ENCODE data around the gene PSD2. TPM values are rescaled to one million over a fixed set of nuclear protein-coding genes. Genes with fewer than 3 reads are reported as not detected.
A peak's percentile ranks its signal among the peaks of the same experiment; 100 is the strongest.

The PSD2 gene
- polyA plus RNA-seq, 3 donors = not detected

DNA sequence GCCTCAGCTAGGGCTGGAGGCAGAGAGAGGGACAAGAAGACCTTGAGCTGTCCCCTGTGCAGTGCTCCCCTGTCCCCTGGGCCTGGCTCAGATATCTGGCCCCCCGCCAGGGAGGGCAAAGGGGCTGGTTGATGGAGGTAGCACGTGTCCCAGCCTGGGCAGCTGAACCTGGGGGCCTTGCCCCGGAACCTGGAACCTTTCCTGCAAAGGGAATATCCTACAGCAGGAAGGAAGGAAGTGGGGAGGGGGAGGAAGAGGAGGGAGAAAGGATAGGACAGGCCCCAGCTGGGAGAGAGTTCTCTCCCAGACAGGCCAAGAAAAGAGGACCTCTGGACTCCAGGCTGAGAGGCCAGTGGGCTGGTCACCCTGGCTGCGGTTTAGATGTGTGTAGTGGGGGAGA is 27.6 kb upstream of the PSD2 start:
- Histone ChIP-seq H3K4me1 (ENCODE audit: control insufficient read depth in 1 of 2, insufficient read depth in 2 of 2, low read length in 2 of 2) (no peaks in the 10 kb centered on the region), H4K20me1 (ENCODE audit: insufficient read depth, low read length) (no peaks in the 10 kb centered on the region), H3K4me2 (replicated peaks; ENCODE audit: extremely low read depth, low read length, poor library complexity, severe bottlenecking) (no peak overlapping the region), H2AFZ (ENCODE audit: insufficient read depth, low read depth, low read length, poor library complexity, severe bottlenecking) (no peak overlapping the region), H3K27me3 (ENCODE audit: control insufficient read depth in 2 of 2, insufficient read depth in 2 of 2, low read length in 2 of 2) (peaks cover 17 to 23% of the 10 kb centered on the region in 2 donors), H3K36me3 (replicated peaks in 1 of 2; ENCODE audit: control insufficient read depth in 1 of 2, insufficient read depth in 2 of 2, low read length in 2 of 2) (no peaks in the 10 kb centered on the region), H3K9ac (ENCODE audit: insufficient read depth, low read length, poor library complexity, severe bottlenecking) (no peak overlapping the region), H3K4me3 (replicated peaks in 1 of 3; ENCODE audit: low read depth in 2 of 3, low read length in 3 of 3) (no peak overlapping the region), H3K9me3 (replicated peaks in 1 of 2; ENCODE audit: control insufficient read depth in 1 of 2, insufficient read depth in 1 of 2, low read length in 2 of 2) (no peaks in the 10 kb centered on the region), H3K27ac (ENCODE audit: low read depth in 1 of 2, low read length in 2 of 2) (no peak overlapping the region), H3K79me2 (ENCODE audit: insufficient read depth, low read length) (no peaks in the 10 kb centered on the region)
- peaks cover 8% of the 10 kb centered on the region for H3K4me1 Mint-ChIP-seq
- no peak overlapping the region for H3K27ac Mint-ChIP-seq
- no peaks in the 10 kb centered on the region for H3K36me3 Mint-ChIP-seq
- intact Hi-C loops (cut with micrococcal nuclease) = no loop called here
- TF ChIP-seq, protein P1, sequence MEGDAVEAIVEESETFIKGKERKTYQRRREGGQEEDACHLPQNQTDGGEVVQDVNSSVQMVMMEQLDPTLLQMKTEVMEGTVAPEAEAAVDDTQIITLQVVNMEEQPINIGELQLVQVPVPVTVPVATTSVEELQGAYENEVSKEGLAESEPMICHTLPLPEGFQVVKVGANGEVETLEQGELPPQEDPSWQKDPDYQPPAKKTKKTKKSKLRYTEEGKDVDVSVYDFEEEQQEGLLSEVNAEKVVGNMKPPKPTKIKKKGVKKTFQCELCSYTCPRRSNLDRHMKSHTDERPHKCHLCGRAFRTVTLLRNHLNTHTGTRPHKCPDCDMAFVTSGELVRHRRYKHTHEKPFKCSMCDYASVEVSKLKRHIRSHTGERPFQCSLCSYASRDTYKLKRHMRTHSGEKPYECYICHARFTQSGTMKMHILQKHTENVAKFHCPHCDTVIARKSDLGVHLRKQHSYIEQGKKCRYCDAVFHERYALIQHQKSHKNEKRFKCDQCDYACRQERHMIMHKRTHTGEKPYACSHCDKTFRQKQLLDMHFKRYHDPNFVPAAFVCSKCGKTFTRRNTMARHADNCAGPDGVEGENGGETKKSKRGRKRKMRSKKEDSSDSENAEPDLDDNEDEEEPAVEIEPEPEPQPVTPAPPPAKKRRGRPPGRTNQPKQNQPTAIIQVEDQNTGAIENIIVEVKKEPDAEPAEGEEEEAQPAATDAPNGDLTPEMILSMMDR (IDR thresholded peaks at IDR 0.05) = no peak
- DNase-seq = no peak
- 33% methylated on average over 3 of the region's 4 CpGs for WGBS (ENCODE audit: insufficient coverage)
- H3K4me3 Mint-ChIP-seq = no peak overlapping the region
- H3K9me3 Mint-ChIP-seq = peaks cover 0 to 3% (median 0%) of the 10 kb centered on the region in 7 donors
- H3K27me3 Mint-ChIP-seq (ENCODE audit: low read depth in 3 of 3) = peaks cover 21 to 36% (median 24%) of the 10 kb centered on the region in 3 donors

DNA sequence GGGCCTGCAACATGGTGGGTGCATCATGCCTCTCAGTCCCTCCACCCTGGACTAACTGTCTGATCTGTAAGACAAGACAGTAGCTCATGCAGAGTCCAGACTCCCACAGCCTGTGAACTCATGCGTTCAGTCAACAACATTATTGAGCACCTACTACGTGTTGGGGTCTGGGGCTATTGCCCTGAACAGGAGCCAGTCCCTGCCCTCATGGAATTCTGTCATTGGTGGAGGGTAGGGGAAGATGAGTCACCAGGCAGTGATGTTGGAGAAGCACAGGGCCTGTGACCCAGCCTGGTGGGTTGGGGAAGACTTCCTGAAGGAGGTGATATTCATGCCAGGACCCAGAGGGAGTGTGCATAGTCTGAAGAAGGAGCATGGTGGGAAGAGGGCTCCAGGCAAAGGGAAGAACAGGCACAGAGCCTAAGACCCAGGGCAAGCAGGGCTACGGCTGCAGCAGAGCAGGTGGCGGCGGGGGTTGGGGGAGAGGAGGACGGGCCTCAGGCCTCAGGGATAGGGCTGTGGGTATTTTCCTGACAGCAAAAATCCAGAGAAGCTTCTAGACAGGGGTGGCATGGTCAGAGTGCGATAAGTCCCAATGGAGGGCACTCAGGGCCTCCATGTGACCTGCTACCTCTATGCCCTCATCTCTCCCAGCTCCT is 26.7 kb upstream of the PSD2 start:
- no peak overlapping the region for H3K27ac ChIP-seq (ENCODE audit: low read depth in 1 of 2, low read length in 2 of 2)
- H3K27ac Mint-ChIP-seq = peak overlapping the region in 1 of 7 donors; percentile 68
- TF ChIP-seq, protein P1 (IDR thresholded peaks at IDR 0.05) = no peak
- H3K27me3 Mint-ChIP-seq (ENCODE audit: low read depth in 3 of 3) = peaks cover 15 to 26% (median 23%) of the 10 kb centered on the region in 3 donors
- no peaks in the 10 kb centered on the region for H3K9me3 ChIP-seq (replicated peaks in 1 of 2; ENCODE audit: control insufficient read depth in 1 of 2, insufficient read depth in 1 of 2, low read length in 2 of 2)
- no peaks in the 10 kb centered on the region for H3K36me3 Mint-ChIP-seq
- peak in 1 of 3 donors; percentile 48 for DNase-seq
- no peaks in the 10 kb centered on the region for H3K36me3 ChIP-seq (replicated peaks in 1 of 2; ENCODE audit: control insufficient read depth in 1 of 2, insufficient read depth in 2 of 2, low read length in 2 of 2)
- 100% methylated on average over 3 of the region's 7 CpGs for WGBS (ENCODE audit: insufficient coverage)
- H3K4me1 ChIP-seq (ENCODE audit: control insufficient read depth in 1 of 2, insufficient read depth in 2 of 2, low read length in 2 of 2) = no peaks in the 10 kb centered on the region
- H3K4me3 Mint-ChIP-seq = no peak overlapping the region
- H3K4me2 ChIP-seq (replicated peaks; ENCODE audit: extremely low read depth, low read length, poor library complexity, severe bottlenecking) = no peak overlapping the region
- peaks cover 0 to 3% (median 0%) of the 10 kb centered on the region in 7 donors for H3K9me3 Mint-ChIP-seq
- H2AFZ ChIP-seq (ENCODE audit: insufficient read depth, low read depth, low read length, poor library complexity, severe bottlenecking) = no peak overlapping the region
- no peaks in the 10 kb centered on the region for H4K20me1 ChIP-seq (ENCODE audit: insufficient read depth, low read length)
- H3K4me3 ChIP-seq (replicated peaks in 1 of 3; ENCODE audit: low read depth in 2 of 3, low read length in 3 of 3) = no peak overlapping the region
- H3K9ac ChIP-seq (ENCODE audit: insufficient read depth, low read length, poor library complexity, severe bottlenecking) = no peak overlapping the region
- peaks cover 10% of the 10 kb centered on the region for H3K4me1 Mint-ChIP-seq
- intact Hi-C loops (cut with micrococcal nuclease) = no loop called here
- H3K27me3 ChIP-seq (ENCODE audit: control insufficient read depth in 2 of 2, insufficient read depth in 2 of 2, low read length in 2 of 2) = peaks cover 11 to 13% of the 10 kb centered on the region in 2 donors
- H3K79me2 ChIP-seq (ENCODE audit: insufficient read depth, low read length) = no peaks in the 10 kb centered on the region
